NT2/D1 (cell line): ENCODE data around the gene STIM2.
"Not testable (repeated sequence)": the region's sequence is repeated elsewhere in the genome, so short reads cannot be mapped to it uniquely, and the experiment has no call there.

Source experiments
- DNase-seq: peaks from one replicate; pipeline ENCODE4 v3.0.0-alpha.2; 2011; ENCODE audit warnings: low read depth, low spot score
- H3K27me3 ChIP-seq: 2 replicates; pipeline ENCODE4 v1.6.0; 2011; ENCODE audit warnings: mild to moderate bottlenecking; ENCODE audit not compliant: insufficient read length, insufficient read depth
- H3K36me3 ChIP-seq: 2 replicates; pipeline ENCODE4 v1.6.1; 2011; ENCODE audit warnings: mild to moderate bottlenecking, low read length, mixed read lengths; ENCODE audit not compliant: insufficient read depth, insufficient read length
- H3K4me1 ChIP-seq: 2 replicates; pipeline ENCODE4 v1.5.1; 2011; ENCODE audit not compliant: insufficient read depth, insufficient read length
- H3K4me3 ChIP-seq: 2 replicates; pipeline ENCODE4 v1.5.1; 2011; ENCODE audit warnings: low read depth; ENCODE audit not compliant: insufficient read length
- H3K9ac ChIP-seq: 2 replicates; pipeline ENCODE4 v1.6.0; 2011; ENCODE audit warnings: low read depth; ENCODE audit not compliant: insufficient read length
- H3K9me3 ChIP-seq: 2 replicates; pipeline ENCODE4 v1.5.1; 2011; ENCODE audit warnings: mild to moderate bottlenecking, low read length; ENCODE audit not compliant: insufficient read depth
- SUZ12 ChIP-seq: IDR thresholded peaks from 2 replicates; pipeline ENCODE4 v1.6.1; 2011; ENCODE audit not compliant: insufficient read length, insufficient read depth; ENCODE audit errors: extremely low read depth
- YY1 ChIP-seq: IDR thresholded peaks from 2 replicates; pipeline ENCODE4 v1.6.1; 2011; ENCODE audit not compliant: insufficient read length, insufficient read depth
- ZNF274 ChIP-seq: IDR thresholded peaks from 2 replicates; pipeline ENCODE4 v1.6.1; 2011; ENCODE audit warnings: mild to moderate bottlenecking, low read depth, low read length

The STIM2 gene

GRCh38 chr4:26819478-26820095 is 41.1 kb upstream of the STIM2 start:
- H3K27me3 ChIP-seq, result no peaks in the 10 kb centered on the region
- peaks cover 11% of the 10 kb centered on the region for H3K4me1 ChIP-seq

GRCh38 chr4:26820346-26820745 is 40.3 kb upstream of the STIM2 start:
- no peak for DNase-seq
- Histone ChIP-seq H3K4me1 (peaks cover 11% of the 10 kb centered on the region), H3K36me3 (no peaks in the 10 kb centered on the region), H3K27me3 (no peaks in the 10 kb centered on the region), H3K9ac (no peak overlapping the region), H3K9me3 (no peaks in the 10 kb centered on the region; the same call in 1 of the 2 replicates), H3K4me3 (no peak overlapping the region)
- TF ChIP-seq SUZ12 (no peak), YY1 (no peak), ZNF274 (no peak)

More at GRCh38 chr4:26819478-26820095, 41.1 kb upstream of the STIM2 start:
- Histone ChIP-seq H3K4me3 (no peak overlapping the region), H3K36me3 (no peaks in the 10 kb centered on the region), H3K9ac (no peak overlapping the region), H3K9me3 (no peaks in the 10 kb centered on the region; the same call in 1 of the 2 replicates)
- TF ChIP-seq YY1 (no peak), ZNF274 (no peak), SUZ12 (no peak)
- no peak for DNase-seq

- Histone ChIP-seq H3K27me3 (no peaks in the 10 kb centered on the region), H3K9me3 (no peaks in the 10 kb centered on the region; the same call in 1 of the 2 replicates), H3K4me1 (peaks cover 11% of the 10 kb centered on the region), H3K4me3 (no peak overlapping the region), H3K9ac (no peak overlapping the region), H3K36me3 (no peaks in the 10 kb centered on the region)
- no peak for DNase-seq
- TF ChIP-seq ZNF274 (no peak), SUZ12 (no peak), YY1 (no peak)
These were observed 39.6 kb upstream of the STIM2 start for GRCh38 chr4:26821031-26821430.

GRCh38 chr4:26821677-26822503 is 38.8 kb upstream of the STIM2 start:
- H3K9ac ChIP-seq, result no peak overlapping the region
- H3K4me3 ChIP-seq, result no peak overlapping the region
- DNase-seq, result no peak
- H3K36me3 ChIP-seq, result no peaks in the 10 kb centered on the region
- TF ChIP-seq ZNF274 (no peak), YY1 (no peak), SUZ12 (no peak)
- H3K27me3 ChIP-seq, result no peaks in the 10 kb centered on the region
- H3K4me1 ChIP-seq, result peaks cover 11% of the 10 kb centered on the region
- no peaks in the 10 kb centered on the region; the same call in 1 of the 2 replicates for H3K9me3 ChIP-seq

DNA sequence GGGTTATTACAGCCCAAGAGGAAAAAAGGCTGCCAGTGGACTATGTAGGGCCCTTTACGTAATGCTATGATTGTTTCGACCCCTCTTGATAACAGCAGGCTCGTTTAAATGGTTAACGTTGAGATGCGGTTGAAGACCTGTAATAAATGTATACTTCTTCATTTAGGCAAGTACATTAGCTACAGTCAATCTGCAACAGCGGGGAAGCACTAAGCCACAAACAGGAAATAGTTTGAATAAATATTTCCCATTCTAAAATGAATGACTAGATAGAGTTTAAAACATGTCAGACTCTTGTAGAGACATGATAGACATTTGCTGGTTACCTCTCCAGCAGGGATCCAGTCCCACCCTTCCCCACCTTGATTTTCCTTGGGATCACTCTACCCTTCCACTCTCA is 38.1 kb upstream of the STIM2 start:
- no peaks in the 10 kb centered on the region; the same call in 1 of the 2 replicates for H3K9me3 ChIP-seq

DNA sequence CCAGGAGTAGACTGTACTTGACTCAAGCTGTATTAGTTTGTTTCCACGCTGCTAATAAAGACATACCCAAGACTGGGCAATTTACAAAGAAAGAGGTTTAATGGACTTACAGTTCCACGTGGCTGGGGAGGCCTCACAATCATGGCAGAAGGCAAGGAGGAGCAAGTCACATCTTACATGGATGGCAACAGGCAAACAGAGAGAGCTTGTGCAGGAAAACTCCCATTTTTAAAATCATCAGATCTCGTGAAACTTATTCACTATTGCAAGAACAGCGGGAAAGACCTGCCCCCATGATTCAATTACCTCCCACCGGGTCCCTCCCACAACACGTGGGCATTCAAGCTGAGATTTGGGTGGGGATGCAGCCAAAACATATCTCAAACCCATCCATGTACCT is 37.7 kb upstream of the STIM2 start:
- not testable (repeated sequence) for DNase-seq, H3K9me3 ChIP-seq, H3K36me3 ChIP-seq, H3K27me3 ChIP-seq, H3K4me3 ChIP-seq, H3K9ac ChIP-seq, H3K4me1 ChIP-seq

More for the DNA sequence above, 38.1 kb upstream of the STIM2 start:
- H3K36me3 ChIP-seq, result no peaks in the 10 kb centered on the region
- H3K27me3 ChIP-seq, result no peaks in the 10 kb centered on the region
- H3K4me1 ChIP-seq, result peaks cover 7% of the 10 kb centered on the region
- no peak overlapping the region for H3K4me3 ChIP-seq
- H3K9ac ChIP-seq, result no peak overlapping the region
- TF ChIP-seq SUZ12, result no peak
- no peak for TF ChIP-seq YY1
- no peak for TF ChIP-seq ZNF274
- DNase-seq, result no peak

DNA sequence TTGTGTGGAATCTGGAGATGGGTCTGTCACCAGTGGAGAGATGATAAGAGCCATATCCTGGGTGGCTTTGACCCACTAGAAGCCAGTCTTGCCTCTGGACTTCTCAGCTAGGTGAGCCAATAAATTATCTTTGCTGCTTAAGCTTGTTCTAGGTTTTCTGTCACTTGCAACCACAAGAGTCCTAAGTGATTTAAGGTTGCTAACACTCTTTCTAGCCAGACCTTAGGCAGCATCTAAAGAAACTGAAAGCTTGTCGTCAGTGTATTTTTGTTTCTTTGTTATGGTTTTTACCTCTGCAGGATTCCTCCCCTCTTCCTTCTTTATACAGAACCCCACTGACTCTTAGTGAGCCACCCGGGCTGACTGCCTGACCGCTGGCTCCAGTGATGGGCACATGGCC is 37.1 kb upstream of the STIM2 start:
- Histone ChIP-seq H3K9me3 (no peaks in the 10 kb centered on the region; the same call in 1 of the 2 replicates), H3K36me3 (no peaks in the 10 kb centered on the region), H3K4me3 (no peak overlapping the region), H3K4me1 (peaks cover 7% of the 10 kb centered on the region), H3K27me3 (no peaks in the 10 kb centered on the region), H3K9ac (no peak overlapping the region)
- DNase-seq, result no peak
- TF ChIP-seq YY1 (no peak), ZNF274 (no peak), SUZ12 (no peak)
